HG02884 (cell line): ENCODE results near the gene CPA4.

Experiments
- ATAC-seq: cut with Tn5 transposase; IDR thresholded peaks from one replicate; pipeline ENCODE4 v1.9.1; 2021; ENCODE audit warnings: mild to moderate bottlenecking, moderate library complexity; ENCODE audit not compliant: unreplicated experiment

The CPA4 gene

DNA sequence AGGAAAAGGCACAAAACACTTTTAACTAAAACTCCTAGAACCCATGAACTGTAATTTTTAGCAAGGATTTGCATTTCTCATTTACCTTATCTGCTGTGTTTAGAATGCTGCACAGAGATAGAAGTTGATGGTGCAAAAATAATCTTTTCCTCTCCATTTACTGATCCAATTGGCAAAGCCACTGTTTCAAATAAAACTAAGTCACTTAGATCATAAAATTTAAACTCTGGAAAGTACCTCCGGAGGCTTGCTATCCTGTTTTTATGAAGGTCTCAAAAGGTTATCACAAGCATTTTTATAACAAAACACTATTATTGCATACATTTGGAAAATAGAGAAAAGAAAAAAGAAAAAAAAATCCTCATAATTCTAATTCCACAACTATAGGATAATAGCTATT is 18.7 kb upstream of the CPA4 start:
- ATAC-seq: no peak

DNA sequence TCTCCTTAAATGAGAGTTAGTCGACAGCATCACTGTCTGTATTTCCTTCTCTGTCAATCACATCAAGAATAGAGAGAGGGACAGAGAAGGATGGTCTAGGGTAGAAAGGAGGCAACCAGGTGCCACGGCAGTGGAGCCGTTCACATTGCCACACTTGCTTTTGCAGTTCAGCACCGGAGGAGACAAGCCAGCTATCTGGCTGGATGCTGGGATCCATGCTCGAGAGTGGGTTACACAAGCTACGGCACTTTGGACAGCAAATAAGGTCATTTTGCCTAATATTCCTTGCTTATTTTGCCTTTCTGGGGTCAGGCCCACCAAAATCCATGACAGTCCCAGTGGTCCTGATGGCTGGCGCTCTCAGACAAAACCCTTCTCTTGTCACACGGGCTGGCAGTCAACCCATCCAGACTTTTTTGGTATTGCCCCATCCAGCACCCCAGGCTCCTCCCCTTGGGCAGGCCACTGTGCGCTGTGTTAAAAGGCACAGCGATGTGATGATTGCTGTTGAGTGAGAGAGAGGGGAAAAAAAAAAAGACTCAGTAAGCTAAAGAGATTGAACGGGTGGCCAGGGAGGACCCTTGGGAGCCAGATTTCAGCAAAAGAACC is 17.9 kb upstream of the CPA4 start:
- no peak for ATAC-seq

DNA sequence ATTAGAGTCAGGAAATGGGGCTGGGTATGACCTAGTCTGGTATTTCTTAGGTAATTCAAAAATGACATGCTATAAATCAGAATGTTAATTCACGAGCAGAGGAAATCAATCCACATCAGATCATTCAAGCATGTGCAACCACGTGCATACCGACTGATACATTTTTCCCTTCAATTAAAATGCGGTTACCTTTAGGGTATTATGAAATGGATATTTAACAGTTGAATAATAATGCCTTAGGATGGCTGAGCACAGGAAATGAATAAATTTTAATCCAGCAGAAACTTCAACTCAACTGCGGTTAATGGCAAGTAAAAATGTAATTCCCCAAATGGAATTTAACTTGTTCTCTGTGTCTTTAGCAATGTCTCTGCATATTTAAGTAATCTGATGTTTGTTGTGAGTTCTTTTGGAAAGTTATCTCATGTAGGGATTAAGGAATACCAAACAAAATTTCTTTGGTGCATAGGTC is 17.1 kb upstream of the CPA4 start:
- no peak for ATAC-seq

DNA sequence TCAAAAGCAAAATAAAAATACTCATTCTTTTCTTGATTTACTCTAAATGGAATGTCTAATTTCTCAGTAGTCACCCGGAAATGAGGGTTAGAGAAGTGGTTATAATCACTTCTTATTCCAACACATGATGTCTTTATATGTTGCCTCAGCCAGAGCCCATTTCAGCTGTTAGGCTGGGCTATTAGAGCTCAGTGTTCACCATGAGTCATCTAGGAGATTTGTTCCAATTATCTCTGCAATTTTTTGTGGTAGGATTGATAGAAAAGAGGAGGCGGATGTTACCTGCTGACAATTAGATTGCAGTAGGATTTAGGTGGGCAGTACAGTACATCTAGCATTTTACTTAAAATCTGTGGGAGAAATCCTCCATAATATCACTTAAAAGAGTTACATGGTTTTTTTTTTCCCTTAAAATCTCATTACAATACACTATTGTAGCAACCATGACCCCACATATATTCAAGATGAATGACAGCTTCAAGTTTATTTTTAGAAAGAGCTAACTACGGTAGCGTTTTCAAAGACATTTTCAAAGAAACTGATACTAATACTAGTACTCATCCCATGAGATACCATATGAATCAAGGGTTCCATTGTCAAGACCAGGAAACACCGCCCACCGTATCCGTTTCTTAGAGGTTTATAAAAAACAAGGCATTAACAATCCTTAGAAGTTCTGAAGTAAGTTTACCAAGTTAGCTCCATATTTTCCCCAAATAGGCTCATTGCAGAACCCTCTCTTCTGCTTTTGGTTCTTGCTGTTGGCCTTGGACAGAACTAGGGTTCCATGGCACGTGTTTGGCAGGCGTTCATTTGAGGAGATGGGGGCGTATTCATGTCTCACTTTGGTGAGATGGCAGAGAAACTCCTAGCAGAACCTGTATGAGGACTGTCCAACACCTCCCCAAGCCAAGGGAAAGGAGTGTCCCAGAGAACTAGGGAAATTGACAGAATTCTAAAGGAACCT is 15.9 kb upstream of the CPA4 start:
- no peak for ATAC-seq

DNA sequence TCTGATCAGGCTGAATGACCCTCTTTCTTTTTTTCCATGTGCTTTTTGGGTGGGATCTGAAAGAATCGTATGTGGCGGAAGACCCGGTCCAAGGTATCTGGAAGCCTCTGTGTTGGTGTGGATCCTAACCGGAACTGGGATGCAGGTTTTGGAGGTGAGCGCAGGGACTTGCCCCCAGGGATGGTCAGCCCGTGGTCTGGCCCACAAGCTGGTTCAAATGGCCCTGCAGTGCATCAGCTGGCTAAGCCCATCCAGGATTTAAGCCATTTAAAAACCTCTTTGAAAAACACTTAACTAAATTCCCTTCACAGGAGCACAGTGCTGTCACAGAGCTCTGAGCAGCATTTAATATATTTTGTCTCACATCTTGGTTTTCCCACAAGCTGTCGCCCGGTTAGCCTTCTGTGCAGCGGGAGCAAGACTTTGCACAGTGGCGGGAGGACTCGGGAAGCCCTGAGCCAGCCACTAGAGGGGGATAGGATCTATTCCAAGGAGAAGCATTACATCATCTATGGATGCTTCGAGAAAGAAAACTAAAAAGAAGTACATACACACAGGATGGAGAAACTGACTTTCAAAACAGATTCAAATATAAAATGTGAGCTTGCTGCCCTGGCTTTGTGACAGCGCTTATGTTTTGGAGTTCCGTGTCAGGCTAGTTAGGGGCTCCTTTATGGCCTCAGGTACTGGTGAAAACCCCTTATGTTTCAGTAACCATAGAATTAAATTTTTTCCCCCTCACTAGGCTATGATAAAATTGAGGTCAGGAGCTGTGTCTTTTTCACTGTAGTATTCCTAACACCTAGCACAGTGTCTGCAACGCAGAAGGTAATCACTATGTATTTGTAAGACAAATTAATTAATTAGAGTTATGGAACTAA is 15.0 kb upstream of the CPA4 start:
- no peak for ATAC-seq

DNA sequence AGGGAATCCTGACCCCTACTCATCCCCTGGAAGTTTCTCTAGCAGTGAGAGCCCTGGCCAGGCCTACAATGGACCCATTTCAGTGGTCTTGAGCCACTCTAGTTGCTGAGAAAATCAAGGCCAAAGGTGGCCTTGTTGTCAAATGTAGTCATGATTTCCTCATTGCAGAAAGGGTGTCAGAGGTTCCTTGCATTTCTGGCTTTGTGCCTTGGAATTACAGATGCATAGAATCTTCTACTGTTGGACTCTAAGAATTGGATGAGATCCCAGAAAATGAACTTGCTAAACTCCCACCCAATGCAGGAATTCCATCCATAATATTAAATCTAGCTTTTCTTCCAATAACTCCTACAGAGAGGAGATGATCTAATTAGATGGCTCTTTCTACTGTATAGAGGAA is 14.1 kb upstream of the CPA4 start:
- ATAC-seq: no peak

DNA sequence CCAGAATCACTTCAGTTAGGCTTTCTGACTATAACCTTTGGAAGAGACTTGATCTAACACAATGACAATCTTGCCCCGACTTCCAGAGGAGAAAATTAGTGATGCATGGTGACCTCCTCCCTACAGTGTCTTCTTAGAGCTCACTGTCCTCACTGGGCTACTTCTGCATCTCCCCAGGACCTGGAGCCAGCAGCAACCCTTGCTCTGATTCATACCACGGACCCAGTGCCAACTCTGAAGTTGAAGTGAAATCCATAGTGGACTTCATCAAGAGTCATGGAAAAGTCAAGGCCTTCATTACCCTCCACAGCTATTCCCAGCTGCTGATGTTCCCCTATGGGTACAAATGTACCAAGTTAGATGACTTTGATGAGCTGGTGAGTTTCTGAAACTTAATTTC is 13.7 kb upstream of the CPA4 start:
- no peak for ATAC-seq

DNA sequence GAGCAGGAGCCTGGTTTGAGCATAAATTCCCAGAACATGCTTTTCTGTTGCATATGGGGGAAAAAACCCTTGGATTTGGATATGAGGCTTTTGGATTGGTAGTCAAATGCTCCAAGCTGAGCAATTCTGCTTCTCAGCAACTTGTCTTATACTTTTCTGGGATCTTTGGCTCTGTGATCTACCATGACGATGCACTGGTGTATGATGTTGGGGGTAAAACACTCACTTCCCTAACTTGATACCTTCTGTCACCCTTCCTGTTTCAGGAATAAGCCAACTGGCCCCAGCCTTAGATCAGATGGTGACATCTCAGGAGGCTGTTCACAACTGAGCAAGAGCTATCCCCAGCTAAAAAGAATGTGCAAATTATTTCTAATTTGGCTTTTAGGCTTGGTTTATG is 13.1 kb upstream of the CPA4 start:
- no peak for ATAC-seq

DNA sequence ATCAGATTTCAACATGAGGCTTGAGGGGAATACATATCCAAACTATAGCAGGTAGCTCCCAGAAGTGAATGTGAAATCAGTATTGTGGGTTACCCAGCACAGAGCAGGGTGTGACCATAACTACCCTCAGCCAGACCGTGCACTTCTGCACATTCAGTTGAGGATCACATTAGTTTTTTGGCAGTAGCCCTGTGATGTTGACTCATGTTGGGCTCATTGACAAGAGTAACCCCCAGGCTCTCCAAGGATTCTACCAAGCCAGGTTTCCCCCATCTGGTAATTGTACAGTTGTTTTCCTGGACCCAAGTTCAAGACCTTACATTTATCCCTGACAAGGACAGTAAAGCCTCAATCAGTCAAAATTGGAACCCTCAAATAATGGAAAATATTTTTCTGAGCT is 11.7 kb upstream of the CPA4 start:
- ATAC-seq: no peak

DNA sequence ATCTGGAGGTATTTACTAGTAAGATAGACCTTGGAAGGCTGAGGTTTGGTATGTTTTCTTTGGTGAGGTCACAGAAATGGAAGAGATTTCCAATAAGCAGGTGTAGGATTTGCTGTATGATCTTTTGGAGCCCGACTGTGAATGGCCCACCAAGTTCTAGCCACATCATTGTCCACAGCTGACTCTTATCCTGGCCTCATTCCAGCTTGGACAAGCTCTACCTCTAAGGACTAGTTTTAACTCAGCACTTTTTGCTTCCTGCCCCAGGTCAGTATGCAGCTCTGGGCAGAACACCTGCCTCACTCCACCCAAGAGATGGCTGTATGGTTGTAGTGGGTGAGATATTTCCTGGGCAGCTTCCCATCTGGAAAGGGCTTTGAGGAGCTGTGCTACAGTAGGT is 6.1 kb upstream of the CPA4 start:
- no peak for ATAC-seq

DNA sequence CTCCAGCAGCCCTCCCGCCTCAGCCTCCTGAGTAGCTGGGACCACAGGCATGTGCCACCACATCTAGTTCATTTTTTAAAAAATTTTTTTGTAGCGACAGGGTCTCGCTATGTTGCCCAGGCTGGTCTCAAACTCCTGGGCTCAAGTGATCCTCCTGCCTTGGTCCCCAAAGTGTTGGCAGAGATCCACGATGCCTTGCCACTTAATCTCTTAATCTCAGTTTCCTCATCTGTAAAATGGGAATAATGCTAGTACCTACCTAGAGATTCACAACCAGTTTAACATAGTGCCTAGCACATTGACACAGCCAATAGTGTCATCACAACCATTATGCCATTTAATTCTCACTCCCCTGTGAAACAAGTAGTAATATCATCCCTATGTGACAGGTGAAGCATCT is 4.8 kb upstream of the CPA4 start:
- ATAC-seq: no peak

DNA sequence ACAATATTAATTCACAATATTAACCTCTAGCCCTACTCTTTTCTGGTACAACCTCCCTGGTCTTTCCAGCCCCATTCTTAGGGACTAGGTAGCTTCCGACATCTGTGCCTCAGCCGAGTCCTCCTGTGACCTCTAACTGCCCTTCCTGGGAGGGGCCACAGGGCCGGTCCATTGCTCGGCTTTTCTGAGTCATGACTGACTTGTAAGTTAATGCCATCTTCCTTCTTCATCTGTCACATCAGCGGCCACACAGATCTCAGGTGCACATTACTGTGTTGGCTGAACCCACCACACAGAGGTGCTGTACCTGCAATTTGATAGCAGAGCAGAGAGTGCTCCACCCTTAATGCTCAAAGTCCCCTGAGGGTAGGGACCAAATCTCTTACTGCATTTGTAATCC is 4.1 kb upstream of the CPA4 start:
- no peak for ATAC-seq

DNA sequence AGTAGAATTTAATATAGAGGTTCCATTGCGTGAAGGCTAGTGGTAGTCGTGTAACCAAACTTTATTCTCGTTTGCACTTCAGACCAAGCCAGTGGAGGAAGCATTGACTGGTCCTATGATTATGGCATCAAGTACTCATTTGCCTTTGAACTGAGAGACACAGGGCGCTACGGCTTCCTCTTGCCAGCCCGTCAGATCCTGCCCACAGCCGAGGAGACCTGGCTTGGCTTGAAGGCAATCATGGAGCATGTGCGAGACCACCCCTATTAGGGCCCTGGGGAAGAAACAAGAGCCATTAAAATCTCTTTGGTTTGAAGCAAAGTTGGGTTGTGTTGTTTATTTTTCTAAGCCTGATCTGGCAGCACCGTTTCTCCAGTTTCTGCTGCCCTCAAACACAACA is 3.5 kb upstream of the CPA4 start:
- ATAC-seq: no peak

DNA sequence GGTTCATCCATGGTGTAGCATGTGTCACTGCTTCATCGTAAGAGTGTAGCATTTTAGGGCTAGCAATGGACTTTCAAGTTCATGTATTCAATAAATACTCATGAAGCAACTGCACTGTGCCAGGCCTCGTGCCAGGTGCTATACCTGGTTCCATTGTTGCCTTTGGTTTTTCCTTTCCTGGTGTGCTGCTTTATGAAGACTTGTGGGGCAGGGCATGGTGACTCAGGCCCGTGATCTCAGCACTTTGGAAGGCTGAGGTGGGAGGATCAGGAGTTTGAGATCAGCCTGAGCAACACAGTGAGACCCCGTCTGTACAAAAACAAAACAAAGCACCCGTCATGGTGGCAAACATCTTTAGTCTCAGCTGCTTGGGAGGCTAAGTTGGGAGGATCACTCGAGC is 2.2 kb upstream of the CPA4 start:
- ATAC-seq: no peak

DNA sequence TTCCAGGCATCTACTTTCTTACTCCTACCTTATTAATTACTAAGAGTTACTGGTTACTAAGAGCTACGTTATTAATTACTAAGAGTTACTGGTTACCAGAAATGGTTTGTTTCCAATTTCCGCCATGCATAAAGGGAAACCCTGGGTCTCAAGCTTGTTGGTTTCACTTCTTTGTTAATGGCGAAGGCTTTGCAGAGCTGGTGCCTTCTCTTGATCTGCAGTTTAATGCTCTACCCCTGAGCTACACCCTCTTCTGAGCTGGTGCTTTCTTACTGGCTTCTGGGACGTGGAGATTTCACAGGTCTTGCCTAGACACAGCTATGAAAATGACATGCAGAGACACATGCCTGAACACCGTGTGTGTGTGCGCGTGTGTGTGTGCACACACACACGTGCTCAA is 560 bp downstream of the CPA4 start:
- ATAC-seq: no peak

DNA sequence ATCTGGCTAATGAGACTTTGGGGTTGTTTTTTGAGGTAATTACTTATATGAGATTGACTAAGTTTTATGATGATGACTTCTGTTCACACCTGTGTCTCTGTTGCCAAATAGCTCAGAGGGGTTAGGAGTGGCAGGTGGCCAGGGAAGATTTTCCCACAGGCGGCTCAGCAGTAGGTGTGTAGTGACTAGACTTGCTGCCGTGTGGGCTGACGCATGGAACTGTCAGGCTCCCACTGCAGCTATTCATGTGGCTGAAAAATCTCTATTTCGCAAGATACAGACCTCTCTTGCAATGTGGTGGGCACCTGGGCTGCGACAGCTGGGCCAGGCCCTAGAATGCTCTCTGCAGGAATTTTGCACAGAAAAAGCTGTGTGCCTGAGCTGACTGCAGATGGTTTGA is 1.4 kb downstream of the CPA4 start:
- ATAC-seq: no peak

DNA sequence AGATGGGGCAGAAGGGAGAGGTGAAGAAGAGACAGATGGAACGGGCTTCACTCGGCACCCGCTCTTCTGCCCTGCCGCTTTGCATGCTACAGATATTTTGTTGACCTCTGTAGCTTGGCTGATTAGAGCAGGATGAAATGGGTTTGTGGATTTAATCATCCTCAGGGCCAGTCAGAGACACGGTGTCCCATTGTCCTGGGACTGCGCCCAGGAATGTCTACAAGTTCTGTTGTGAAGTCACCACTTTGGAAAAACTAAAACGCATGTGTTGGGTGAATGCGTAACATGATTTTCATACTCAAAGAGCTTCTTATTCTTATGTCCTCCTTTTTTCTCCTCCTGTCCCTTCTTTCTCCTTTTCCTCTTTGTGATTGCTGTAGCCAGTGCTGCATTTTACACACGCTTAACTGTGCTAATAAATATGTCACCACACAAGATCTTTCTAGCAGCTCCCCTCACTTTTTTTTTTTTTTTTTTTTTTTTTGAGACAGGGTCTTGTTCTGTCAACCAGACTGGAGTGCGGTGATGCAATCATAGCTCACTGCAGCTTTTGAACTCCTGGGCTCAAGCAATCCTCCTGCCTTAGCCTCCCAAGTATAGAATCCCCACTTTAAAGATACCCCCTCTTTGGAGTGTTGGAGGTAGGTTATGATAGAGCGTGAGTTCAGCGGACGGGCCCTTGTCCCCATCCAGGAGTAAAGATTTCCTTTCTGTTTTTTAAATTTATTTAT is 3.4 kb downstream of the CPA4 start:
- no peak for ATAC-seq

DNA sequence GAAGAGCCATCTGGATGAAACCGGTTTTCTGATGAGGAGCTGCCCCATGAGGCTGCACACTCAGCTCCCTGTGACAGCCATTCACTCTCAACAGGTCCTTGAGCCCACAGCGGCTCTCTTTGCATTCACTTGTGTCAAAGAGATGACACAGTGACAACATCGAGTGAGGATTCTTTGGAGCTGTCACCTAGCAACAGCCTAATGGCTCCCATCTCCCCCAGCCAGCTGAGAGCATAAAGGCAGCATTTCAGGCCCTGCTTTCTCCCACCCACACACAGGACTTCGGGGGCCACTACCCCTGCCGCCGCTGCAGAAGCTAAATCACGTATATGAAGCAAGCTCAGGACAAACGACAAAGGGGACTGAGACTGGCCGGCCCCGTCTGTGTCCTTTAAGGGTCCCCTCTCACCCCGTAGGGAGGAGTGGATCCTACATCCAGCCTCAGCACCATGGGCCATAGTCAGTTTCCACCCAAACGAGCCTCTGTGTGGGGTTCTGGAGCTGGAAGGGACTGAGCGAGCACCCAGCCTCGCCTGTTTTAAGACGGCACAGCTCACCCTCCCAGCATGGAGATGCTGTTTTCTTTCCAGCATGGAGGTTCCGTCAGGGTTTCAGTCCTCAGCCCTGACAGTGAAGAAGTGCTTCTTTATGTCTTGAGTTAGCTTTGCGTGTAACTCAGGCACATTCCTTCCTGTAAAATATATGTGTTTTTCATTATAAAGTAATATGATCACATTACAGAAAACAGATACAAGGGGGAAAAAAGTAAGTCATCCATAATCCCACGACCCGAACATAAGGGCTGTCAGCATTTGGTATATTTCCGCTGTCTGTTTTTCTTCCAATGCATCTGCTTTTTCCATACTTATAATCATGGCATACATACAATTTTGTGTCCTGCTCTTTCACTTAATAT is 4.9 kb downstream of the CPA4 start:
- ATAC-seq: no peak

DNA sequence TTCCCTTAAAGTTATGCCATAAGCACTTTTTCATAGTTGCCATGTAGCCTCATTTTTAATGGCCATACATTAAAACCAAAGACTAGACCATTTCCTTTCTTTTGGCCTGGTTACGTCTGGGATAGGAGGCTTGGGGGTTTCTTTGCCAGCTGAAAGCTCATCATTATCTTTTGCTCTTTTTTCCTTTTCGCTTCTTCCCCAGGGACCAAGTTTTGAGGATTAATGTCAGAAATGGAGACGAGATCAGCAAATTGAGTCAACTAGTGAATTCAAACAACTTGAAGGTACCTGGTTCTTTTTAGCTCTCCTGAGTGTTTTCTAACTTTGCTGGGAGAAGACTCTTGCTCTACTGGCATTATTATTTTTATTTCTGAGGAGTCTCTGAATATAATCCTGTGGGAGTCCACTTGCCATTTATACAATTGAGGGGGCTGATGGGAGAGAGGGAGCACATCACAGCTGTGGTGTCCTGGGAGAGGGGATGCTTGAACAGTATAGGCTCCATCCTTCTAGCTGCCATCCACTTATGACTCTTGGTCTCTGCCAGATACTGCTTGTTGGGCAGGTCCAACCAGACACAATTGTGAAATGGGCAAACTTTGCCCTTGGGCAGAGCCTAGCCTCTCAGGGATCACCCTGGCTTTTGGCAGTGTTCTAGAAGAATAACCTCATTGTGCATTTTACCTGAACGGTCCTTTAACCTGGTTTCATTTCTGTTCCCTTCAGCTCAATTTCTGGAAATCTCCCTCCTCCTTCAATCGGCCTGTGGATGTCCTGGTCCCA is 5.8 kb downstream of the CPA4 start:
- ATAC-seq: no peak
